ENCODE results near the gene WDR90. TPM values are rescaled to one million over a fixed set of nuclear protein-coding genes. Genes with fewer than 3 reads are reported as not detected.

Gene WDR90
- total RNA-seq, 4 donors from 2014 or later = 23.0 to 166 (median 90.2) TPM

DNA sequence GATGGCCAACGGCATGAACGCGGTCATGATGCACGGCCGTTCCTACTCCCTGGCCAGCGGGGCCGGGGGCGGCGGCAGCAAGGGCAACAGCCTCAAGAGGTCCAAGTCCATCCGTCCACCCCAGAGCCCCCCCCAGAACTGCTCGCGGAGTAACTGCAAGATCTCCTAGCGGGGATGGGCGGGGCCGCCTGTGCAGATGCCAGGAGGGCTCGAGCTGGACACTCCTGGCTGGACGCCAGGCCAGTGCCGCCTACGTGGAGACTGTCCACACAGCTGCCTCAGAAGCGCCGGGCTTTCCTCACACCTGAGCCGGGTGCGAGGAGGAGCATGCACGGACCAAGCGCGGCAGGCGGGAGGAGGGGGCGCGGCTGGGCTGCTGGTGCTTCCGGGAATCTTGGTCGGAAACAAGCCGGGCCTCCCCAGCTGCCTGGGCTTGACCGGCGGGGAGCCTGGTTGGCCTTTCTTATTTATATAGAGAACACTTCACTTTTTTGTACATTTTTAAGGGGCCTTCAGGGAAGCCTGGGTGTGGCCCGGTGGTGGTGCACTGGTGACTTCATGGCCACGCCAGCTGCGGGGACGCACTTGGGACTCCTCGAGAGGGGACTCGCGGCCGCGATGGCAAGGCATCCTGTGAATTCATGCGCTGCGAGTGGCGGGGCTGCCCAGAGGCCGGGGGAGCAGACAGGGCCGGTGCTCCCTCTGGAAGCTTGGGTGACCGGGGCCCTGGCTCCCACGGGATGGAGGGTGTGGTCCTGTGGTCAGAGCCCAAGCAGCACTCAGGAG lies 21.5 kb upstream of the WDR90 start:
- TF ChIP-seq, protein P1, sequence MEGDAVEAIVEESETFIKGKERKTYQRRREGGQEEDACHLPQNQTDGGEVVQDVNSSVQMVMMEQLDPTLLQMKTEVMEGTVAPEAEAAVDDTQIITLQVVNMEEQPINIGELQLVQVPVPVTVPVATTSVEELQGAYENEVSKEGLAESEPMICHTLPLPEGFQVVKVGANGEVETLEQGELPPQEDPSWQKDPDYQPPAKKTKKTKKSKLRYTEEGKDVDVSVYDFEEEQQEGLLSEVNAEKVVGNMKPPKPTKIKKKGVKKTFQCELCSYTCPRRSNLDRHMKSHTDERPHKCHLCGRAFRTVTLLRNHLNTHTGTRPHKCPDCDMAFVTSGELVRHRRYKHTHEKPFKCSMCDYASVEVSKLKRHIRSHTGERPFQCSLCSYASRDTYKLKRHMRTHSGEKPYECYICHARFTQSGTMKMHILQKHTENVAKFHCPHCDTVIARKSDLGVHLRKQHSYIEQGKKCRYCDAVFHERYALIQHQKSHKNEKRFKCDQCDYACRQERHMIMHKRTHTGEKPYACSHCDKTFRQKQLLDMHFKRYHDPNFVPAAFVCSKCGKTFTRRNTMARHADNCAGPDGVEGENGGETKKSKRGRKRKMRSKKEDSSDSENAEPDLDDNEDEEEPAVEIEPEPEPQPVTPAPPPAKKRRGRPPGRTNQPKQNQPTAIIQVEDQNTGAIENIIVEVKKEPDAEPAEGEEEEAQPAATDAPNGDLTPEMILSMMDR (IDR thresholded peaks at IDR 0.05) = no peak
- Histone ChIP-seq H3K27ac (peak overlapping the region in 1 of 4 donors; percentile 33), H3K36me3 (no peaks in the 10 kb centered on the region), H3K27me3 (no peaks in the 10 kb centered on the region), H3K9me3 (no peaks in the 10 kb centered on the region), H3K4me1 (peaks cover 0 to 14% (median 12%) of the 10 kb centered on the region in 4 donors), H3K4me3 (no peak overlapping the region)
- intact Hi-C loops (cut with DNase I; ENCODE audit: low total_unique reads) (no loop called here), in situ Hi-C loops (cut with MboI; ENCODE audit: low pct_ligation_motif_present in 1 of 4, low pct_unique_long_range_greater_than_20kb in 1 of 4, low sequenced_read_pairs in 3 of 4) (no loop called here)
- 86 to 93% methylated on average over 3 to 50 of the region's 50 CpGs for WGBS, 2 donors (ENCODE audit: low coverage in 1 of 2)
- DNase-seq = no peak

DNA sequence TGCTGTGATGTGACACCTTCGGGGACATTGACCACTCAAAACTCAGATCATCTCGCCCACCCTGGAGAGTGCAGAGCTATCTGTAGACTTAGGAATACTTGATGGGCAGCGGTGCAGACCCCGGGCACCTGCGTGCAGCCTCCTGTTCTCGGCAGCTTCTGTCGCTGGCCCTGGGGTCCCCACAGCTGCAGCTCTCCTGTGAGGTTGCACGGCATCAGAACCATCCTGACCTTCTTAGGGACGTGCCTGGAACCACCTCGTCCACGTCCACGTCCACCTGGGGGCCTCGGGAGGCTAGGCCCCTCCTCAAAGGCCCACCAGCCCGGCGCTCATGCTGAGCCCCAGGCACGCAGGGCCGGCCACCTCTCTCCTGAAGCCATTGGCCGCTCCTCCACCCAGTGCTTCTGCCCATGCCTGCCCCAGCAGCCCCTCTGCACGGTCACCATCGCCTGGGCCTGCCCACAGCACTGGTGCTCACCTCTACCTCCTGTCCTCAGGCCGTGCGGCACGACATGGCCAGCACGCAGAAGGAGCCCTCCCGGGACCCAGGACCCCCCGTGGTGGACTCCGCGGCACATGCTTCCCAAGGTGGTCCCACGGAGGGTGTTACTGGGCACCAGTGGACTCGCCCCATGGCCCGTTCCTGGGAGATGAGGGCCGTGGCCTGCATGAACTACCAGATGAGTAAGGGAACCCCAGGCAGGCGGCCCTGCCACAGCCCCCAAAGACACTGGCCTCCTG lies 20.7 kb upstream of the WDR90 start:
- in situ Hi-C loops (cut with MboI; ENCODE audit: low pct_ligation_motif_present in 1 of 4, low pct_unique_long_range_greater_than_20kb in 1 of 4, low sequenced_read_pairs in 3 of 4) = no loop called here
- no peak for DNase-seq
- H3K36me3 ChIP-seq = no peaks in the 10 kb centered on the region
- WGBS, 2 donors (ENCODE audit: low coverage in 1 of 2) = 89% methylated on average over 29 of the region's 33 CpGs; no CpG with 5 or more reads in 1 of the 2 donors
- H3K9me3 ChIP-seq = no peaks in the 10 kb centered on the region
- H3K27ac ChIP-seq = no peak overlapping the region
- intact Hi-C loops (cut with DNase I; ENCODE audit: low total_unique reads) = no loop called here
- H3K27me3 ChIP-seq = no peaks in the 10 kb centered on the region
- peaks cover 0 to 14% (median 12%) of the 10 kb centered on the region in 4 donors for H3K4me1 ChIP-seq
- TF ChIP-seq, protein P1 (IDR thresholded peaks at IDR 0.05) = no peak
- TF ChIP-seq EP300 (IDR thresholded peaks at IDR 0.05; ENCODE audit: low read depth) = no peak
- TF ChIP-seq POLR2AphosphoS5 (IDR thresholded peaks at IDR 0.05) = no peak
- no peak for TF ChIP-seq POLR2A (IDR thresholded peaks at IDR 0.05)
- no peak overlapping the region for H3K4me3 ChIP-seq

DNA sequence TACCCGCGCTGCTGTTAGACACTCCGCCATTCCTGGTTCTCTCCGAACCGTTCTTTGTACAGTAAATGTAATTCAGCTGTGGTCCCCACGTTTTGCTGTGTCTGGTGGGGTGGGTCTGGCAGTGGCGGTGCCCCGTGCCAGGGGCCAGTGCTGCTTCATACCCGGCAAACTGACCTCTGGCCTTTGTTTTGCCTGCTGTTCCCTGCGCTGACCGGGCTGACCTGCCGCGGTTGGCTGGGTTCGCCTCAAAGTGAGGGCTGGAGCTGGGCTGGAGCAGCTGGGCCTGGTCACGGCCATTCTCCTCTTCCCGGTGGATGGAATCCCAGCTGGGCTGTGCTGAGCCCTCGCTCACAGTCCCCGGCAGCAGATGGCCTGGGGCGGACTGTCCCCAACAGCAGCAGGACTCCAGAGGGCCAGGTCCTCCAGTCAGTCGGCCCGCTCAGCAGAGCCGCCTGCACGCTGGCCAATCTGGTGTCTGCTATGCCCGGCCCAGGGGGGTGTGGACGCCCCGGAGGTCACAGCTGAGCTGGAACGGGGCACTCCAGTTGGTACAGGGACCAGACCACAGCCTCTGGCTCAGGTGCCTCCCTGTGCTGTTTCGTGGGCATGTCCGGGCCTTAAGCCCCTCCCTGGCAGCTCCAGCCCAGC lies 19.9 kb upstream of the WDR90 start:
- intact Hi-C loops (cut with DNase I; ENCODE audit: low total_unique reads) (no loop called here), in situ Hi-C loops (cut with MboI; ENCODE audit: low pct_ligation_motif_present in 1 of 4, low pct_unique_long_range_greater_than_20kb in 1 of 4, low sequenced_read_pairs in 3 of 4) (no loop called here)
- no peaks in the 10 kb centered on the region for H3K27me3 ChIP-seq

DNA sequence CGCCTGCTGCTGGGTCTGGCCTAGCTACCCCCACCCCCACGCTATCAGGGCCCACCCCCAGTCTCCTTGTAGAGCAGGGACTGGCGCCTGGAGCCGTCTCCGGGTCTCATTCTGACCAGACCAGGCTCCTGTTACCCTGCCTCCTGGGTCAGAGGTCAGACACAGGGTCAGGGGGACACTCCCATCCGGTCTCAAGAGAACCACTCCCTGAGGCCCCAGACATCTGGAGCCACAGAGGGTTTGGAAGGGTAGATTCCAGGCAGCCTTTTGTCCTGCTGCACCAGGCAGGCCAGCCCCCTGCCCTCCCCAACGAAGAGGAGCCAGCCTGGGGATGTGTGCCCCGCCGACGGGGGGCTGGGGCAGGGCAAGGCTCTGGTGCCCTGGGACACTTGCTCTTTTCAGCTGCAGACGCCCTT lies 19.3 kb upstream of the WDR90 start:
- H3K36me3 ChIP-seq = no peaks in the 10 kb centered on the region
- peaks cover under 1 to 14% (median 13%) of the 10 kb centered on the region in 4 donors for H3K4me1 ChIP-seq
- no peaks in the 10 kb centered on the region for H3K27me3 ChIP-seq
- H3K4me3 ChIP-seq = no peak overlapping the region
- no peak for DNase-seq
- no peak for TF ChIP-seq POLR2AphosphoS5 (IDR thresholded peaks at IDR 0.05)
- TF ChIP-seq POLR2A (IDR thresholded peaks at IDR 0.05) = no peak
- TF ChIP-seq EP300 (IDR thresholded peaks at IDR 0.05; ENCODE audit: low read depth) = no peak
- TF ChIP-seq, protein P1 (IDR thresholded peaks at IDR 0.05) = no peak
- H3K27ac ChIP-seq = no peak overlapping the region
- in situ Hi-C loops (cut with MboI; ENCODE audit: low pct_ligation_motif_present in 1 of 4, low pct_unique_long_range_greater_than_20kb in 1 of 4, low sequenced_read_pairs in 3 of 4) (no loop called here), intact Hi-C loops (cut with DNase I; ENCODE audit: low total_unique reads) (loop anchor here (2.0 kb wide), 1 partner anchor 35 kb away; no protein-coding TSS in a partner anchor)
- 60% methylated on average over 10 of the region's 11 CpGs; no CpG with 5 or more reads in 1 of the 2 donors for WGBS, 2 donors (ENCODE audit: low coverage in 1 of 2)
- H3K9me3 ChIP-seq = no peaks in the 10 kb centered on the region

More for the DNA sequence above, 19.9 kb upstream of the WDR90 start:
- no peak for TF ChIP-seq POLR2A (IDR thresholded peaks at IDR 0.05)
- no peaks in the 10 kb centered on the region for H3K9me3 ChIP-seq
- 84% methylated on average over 17 of the region's 29 CpGs; no CpG with 5 or more reads in 1 of the 2 donors for WGBS, 2 donors (ENCODE audit: low coverage in 1 of 2)
- DNase-seq = no peak
- H3K27ac ChIP-seq = no peak overlapping the region
- H3K36me3 ChIP-seq = no peaks in the 10 kb centered on the region
- H3K4me3 ChIP-seq = no peak overlapping the region
- H3K4me1 ChIP-seq = peaks cover 0 to 14% (median 12%) of the 10 kb centered on the region in 4 donors

Data from transverse colon (tissue), 4 donors.